ENCODE data around the gene NRG3. TPM values are rescaled to one million over a fixed set of nuclear protein-coding genes. Genes with fewer than 3 reads are reported as not detected.

Gene NRG3
- total RNA-seq, 1 experiment from 2014 or later = 0.66 TPM

GRCh38 chr10:82242778-82243177, 367.8 kb downstream of the NRG3 start:
- Histone ChIP-seq H3K4me1 (no peaks in the 10 kb centered on the region), H3K9me3 (no peaks in the 10 kb centered on the region), H3K4me3 (ENCODE audit: low read depth, low read length) (no peak overlapping the region), H3K27me3 (replicated peaks; ENCODE audit: control insufficient read depth, insufficient read depth, low read length) (no peaks in the 10 kb centered on the region), H3K36me3 (ENCODE audit: control insufficient read depth, insufficient read depth, low read length) (no peaks in the 10 kb centered on the region)
- no peaks in the 10 kb centered on the region for H3K9me3 Mint-ChIP-seq (ENCODE audit: unreplicated experiment)
- H3K4me1 Mint-ChIP-seq (ENCODE audit: low read depth, unreplicated experiment) = peaks cover 10% of the 10 kb centered on the region
- no peaks in the 10 kb centered on the region for H3K36me3 Mint-ChIP-seq (ENCODE audit: insufficient read depth, unreplicated experiment)
- BruUV-seq (replicated peaks) = no TSS peak
- H3K27ac Mint-ChIP-seq (ENCODE audit: unreplicated experiment) = no peak overlapping the region
- H3K27me3 Mint-ChIP-seq (ENCODE audit: insufficient read depth, unreplicated experiment) = no peaks in the 10 kb centered on the region
- intact Hi-C loops (cut with micrococcal nuclease; ENCODE audit: unreplicated experiment) = no loop called here
- no peak for TF ChIP-seq CTCF (IDR thresholded peaks at IDR 0.05; ENCODE audit: insufficient read depth in 1 of 2, low read depth in 1 of 2, low read length in 1 of 2, severe bottlenecking in 1 of 2, unreplicated experiment in 1 of 2)
- no peak for DNase-seq
- no peak overlapping the region for H3K4me3 Mint-ChIP-seq (ENCODE audit: unreplicated experiment)
- ChIA-PET POLR2A (no interaction called here), CTCF (no interaction called here)

GRCh38 chr10:82245157-82245556, 370.2 kb downstream of the NRG3 start:
- DNase-seq = no peak
- Histone ChIP-seq H3K4me3 (ENCODE audit: low read depth, low read length) (no peak overlapping the region), H3K27me3 (replicated peaks; ENCODE audit: control insufficient read depth, insufficient read depth, low read length) (no peaks in the 10 kb centered on the region), H3K9me3 (no peaks in the 10 kb centered on the region), H3K36me3 (ENCODE audit: control insufficient read depth, insufficient read depth, low read length) (no peaks in the 10 kb centered on the region), H3K4me1 (no peaks in the 10 kb centered on the region)
- CTCF ChIA-PET = no interaction called here
- Mint-ChIP-seq H3K27me3 (ENCODE audit: insufficient read depth, unreplicated experiment) (no peaks in the 10 kb centered on the region), H3K4me3 (ENCODE audit: unreplicated experiment) (no peak overlapping the region), H3K36me3 (ENCODE audit: insufficient read depth, unreplicated experiment) (no peaks in the 10 kb centered on the region), H3K4me1 (ENCODE audit: low read depth, unreplicated experiment) (peaks cover 10% of the 10 kb centered on the region), H3K9me3 (ENCODE audit: unreplicated experiment) (no peaks in the 10 kb centered on the region), H3K27ac (ENCODE audit: unreplicated experiment) (no peak overlapping the region)
- intact Hi-C loops (cut with micrococcal nuclease; ENCODE audit: unreplicated experiment) = no loop called here
- POLR2A ChIA-PET = no interaction called here
- no peak for TF ChIP-seq CTCF (IDR thresholded peaks at IDR 0.05; ENCODE audit: insufficient read depth in 1 of 2, low read depth in 1 of 2, low read length in 1 of 2, severe bottlenecking in 1 of 2, unreplicated experiment in 1 of 2)
- no TSS peak for BruUV-seq (replicated peaks)

- ChIA-PET CTCF (no interaction called here), POLR2A (no interaction called here)
- Mint-ChIP-seq H3K4me3 (ENCODE audit: unreplicated experiment) (no peak overlapping the region), H3K9me3 (ENCODE audit: unreplicated experiment) (no peaks in the 10 kb centered on the region), H3K27me3 (ENCODE audit: insufficient read depth, unreplicated experiment) (no peaks in the 10 kb centered on the region), H3K27ac (ENCODE audit: unreplicated experiment) (no peak overlapping the region), H3K36me3 (ENCODE audit: insufficient read depth, unreplicated experiment) (no peaks in the 10 kb centered on the region), H3K4me1 (ENCODE audit: low read depth, unreplicated experiment) (peaks cover 10% of the 10 kb centered on the region)
- Histone ChIP-seq H3K4me1 (no peaks in the 10 kb centered on the region), H3K4me3 (ENCODE audit: low read depth, low read length) (no peak overlapping the region), H3K36me3 (ENCODE audit: control insufficient read depth, insufficient read depth, low read length) (no peaks in the 10 kb centered on the region), H3K27me3 (replicated peaks; ENCODE audit: control insufficient read depth, insufficient read depth, low read length) (no peaks in the 10 kb centered on the region; the same call in 1 of the 2 replicates), H3K9me3 (no peaks in the 10 kb centered on the region)
- intact Hi-C loops (cut with micrococcal nuclease; ENCODE audit: unreplicated experiment) = no loop called here
- TF ChIP-seq CTCF (IDR thresholded peaks at IDR 0.05; ENCODE audit: insufficient read depth in 1 of 2, low read depth in 1 of 2, low read length in 1 of 2, severe bottlenecking in 1 of 2, unreplicated experiment in 1 of 2) = no peak
- no peak for DNase-seq
- BruUV-seq (replicated peaks) = no TSS peak
These were observed 371.0 kb downstream of the NRG3 start for GRCh38 chr10:82245906-82246560.

Measured in Caco-2 (cell line).